Osteocyte (in vitro differentiated cells): ENCODE data around the gene KCTD4. TPM values are rescaled to one million over a fixed set of nuclear protein-coding genes. Genes with fewer than 3 reads are reported as not detected.

Source experiments
- DNase-seq: peaks from one replicate; pipeline ENCODE4 v3.0.0; 2021; ENCODE audit warnings: mixed read lengths; ENCODE audit not compliant: unreplicated experiment; ENCODE audit errors: extremely low spot score
- H3K27ac Mint-ChIP-seq: one replicate; pipeline ENCODE4 v1.8.0; 2021; ENCODE audit warnings: mild to moderate bottlenecking, mixed read lengths; ENCODE audit not compliant: unreplicated experiment
- H3K27me3 Mint-ChIP-seq: one replicate; pipeline ENCODE4 v1.8.0; 2021; ENCODE audit warnings: mixed read lengths; ENCODE audit not compliant: unreplicated experiment
- H3K36me3 Mint-ChIP-seq: one replicate; pipeline ENCODE4 v1.8.0; 2021; ENCODE audit warnings: mixed read lengths; ENCODE audit not compliant: unreplicated experiment
- H3K4me1 Mint-ChIP-seq: one replicate; pipeline ENCODE4 v1.8.0; 2021; ENCODE audit warnings: mixed read lengths; ENCODE audit not compliant: unreplicated experiment
- H3K4me3 Mint-ChIP-seq: one replicate; pipeline ENCODE4 v1.8.0; 2021; ENCODE audit warnings: mild to moderate bottlenecking, moderate library complexity, mixed read lengths; ENCODE audit not compliant: unreplicated experiment
- H3K9me3 Mint-ChIP-seq: one replicate; pipeline ENCODE4 v1.8.0; 2021; ENCODE audit warnings: mixed read lengths; ENCODE audit not compliant: unreplicated experiment
- CTCF ChIP-seq: fragments of 200-600 bp; sonication (generic); IDR thresholded peaks from 2 replicates; pipeline ENCODE4 v1.5.0; 2021; ENCODE audit warnings: antibody characterized with exemption, mild to moderate bottlenecking, moderate library complexity
- total RNA-seq: library from RNA; stranded (reverse); gene quantifications from 2 replicates; pipeline ENCODE4 v1.2.1, GENCODE V29; 2021

KCTD4 gene
- total RNA-seq, 1 donor from 2014 or later, result not detected

DNA sequence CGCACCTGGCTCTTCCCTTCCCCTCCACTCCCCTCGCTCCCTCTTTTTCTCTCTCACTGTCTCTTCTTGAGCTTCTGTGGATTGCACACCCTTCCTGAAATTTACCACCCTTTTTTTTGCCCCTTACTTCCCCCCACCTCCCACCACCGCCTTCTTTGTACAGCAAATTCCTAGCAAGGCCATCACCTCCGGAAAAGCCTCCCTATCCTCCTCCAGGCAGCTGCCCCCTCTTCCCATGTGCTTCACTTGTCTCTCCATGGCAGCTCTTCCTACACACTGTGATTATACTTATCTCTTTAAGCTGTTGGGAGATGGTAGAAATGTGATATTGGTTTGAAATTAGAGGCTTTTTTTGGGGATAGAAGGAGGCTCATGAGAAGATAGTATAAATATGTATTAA lies 28.3 kb upstream of the KCTD4 start:
- no peaks in the 10 kb centered on the region for H3K27me3 Mint-ChIP-seq
- no peak for DNase-seq
- H3K4me1 Mint-ChIP-seq, result peaks cover 10% of the 10 kb centered on the region
- H3K9me3 Mint-ChIP-seq, result no peaks in the 10 kb centered on the region
- no peak overlapping the region for H3K4me3 Mint-ChIP-seq
- TF ChIP-seq CTCF, result no peak
- H3K27ac Mint-ChIP-seq, result no peak overlapping the region
- peaks cover 3% of the 10 kb centered on the region for H3K36me3 Mint-ChIP-seq

DNA sequence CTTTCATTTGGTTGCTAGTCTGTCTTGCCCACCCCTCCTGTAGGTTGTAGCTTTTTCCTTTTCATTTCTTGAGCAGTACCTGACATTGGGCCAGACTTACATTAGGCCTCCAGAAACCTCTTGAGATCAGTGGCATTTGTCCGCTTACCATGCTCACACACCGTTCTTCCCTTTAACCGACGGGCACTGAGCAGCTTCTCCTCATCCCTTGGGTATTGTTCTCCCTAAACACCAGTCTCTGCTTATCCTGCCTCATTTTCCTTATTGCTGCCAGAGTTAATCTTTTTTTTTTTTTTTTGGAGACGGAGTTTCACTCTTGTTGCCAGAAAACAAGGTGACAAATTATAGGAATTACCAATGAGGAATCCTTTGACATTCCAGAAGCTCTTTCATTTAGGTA lies 27.2 kb upstream of the KCTD4 start:
- DNase-seq, result no peak
- Mint-ChIP-seq H3K36me3 (peaks cover 3% of the 10 kb centered on the region), H3K27me3 (no peaks in the 10 kb centered on the region), H3K27ac (no peak overlapping the region), H3K4me3 (no peak overlapping the region), H3K4me1 (peaks cover 10% of the 10 kb centered on the region), H3K9me3 (no peaks in the 10 kb centered on the region)
- TF ChIP-seq CTCF, result no peak

GRCh38 chr13:45226024-45226423 lies 25.2 kb upstream of the KCTD4 start:
- DNase-seq, result no peak
- no peak for TF ChIP-seq CTCF
- Mint-ChIP-seq H3K9me3 (no peaks in the 10 kb centered on the region), H3K4me1 (peaks cover 2% of the 10 kb centered on the region), H3K36me3 (peaks cover 3% of the 10 kb centered on the region), H3K4me3 (no peak overlapping the region), H3K27ac (no peak overlapping the region), H3K27me3 (no peaks in the 10 kb centered on the region)

DNA sequence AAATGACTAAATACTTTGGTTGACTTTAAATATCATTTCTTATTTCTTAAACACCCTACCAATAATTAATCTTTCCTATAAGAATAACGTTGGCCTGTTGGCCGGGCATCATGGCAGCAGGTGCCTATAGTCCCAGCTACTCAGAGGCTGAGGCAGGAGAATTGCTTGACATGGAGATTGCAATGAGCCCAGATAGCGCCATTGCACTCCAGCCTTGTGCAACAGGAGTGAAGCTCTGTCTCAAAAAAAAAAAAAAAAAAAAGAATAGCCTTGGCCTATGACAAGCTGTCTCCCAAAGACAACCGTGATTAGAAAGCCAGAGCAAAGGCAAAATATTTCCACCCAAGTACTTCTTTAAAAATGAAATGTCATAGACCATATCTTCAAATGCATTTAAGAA lies 24.5 kb upstream of the KCTD4 start:
- Mint-ChIP-seq H3K27me3 (no peaks in the 10 kb centered on the region), H3K4me3 (no peak overlapping the region), H3K9me3 (no peaks in the 10 kb centered on the region), H3K36me3 (peaks cover 3% of the 10 kb centered on the region), H3K4me1 (peaks cover 6% of the 10 kb centered on the region), H3K27ac (no peak overlapping the region)
- TF ChIP-seq CTCF, result no peak
- DNase-seq, result no peak

GRCh38 chr13:45224176-45224575 lies 23.3 kb upstream of the KCTD4 start:
- H3K4me3 Mint-ChIP-seq, result no peak overlapping the region
- no peak for TF ChIP-seq CTCF
- no peak overlapping the region for H3K27ac Mint-ChIP-seq
- DNase-seq, result no peak
- H3K27me3 Mint-ChIP-seq, result no peaks in the 10 kb centered on the region
- H3K4me1 Mint-ChIP-seq, result peaks cover 18% of the 10 kb centered on the region
- H3K36me3 Mint-ChIP-seq, result peaks cover 3% of the 10 kb centered on the region
- no peaks in the 10 kb centered on the region for H3K9me3 Mint-ChIP-seq
